GM18505 (cell line): ENCODE data around the gene HTRA3.

Experiments used
- ATAC-seq: cut with Tn5 transposase; IDR thresholded peaks from one replicate; pipeline ENCODE4 v1.9.1; 2021; ENCODE audit not compliant: unreplicated experiment
- POLR2A ChIP-seq: IDR thresholded peaks from 4 replicates; pipeline ENCODE4 v1.6.1; 2011; ENCODE audit warnings: borderline replicate concordance; ENCODE audit not compliant: insufficient read depth, insufficient read length; ENCODE audit errors: extremely low read depth

HTRA3 gene

GRCh38 chr4:8285976-8286718, 16.6 kb downstream of the HTRA3 start:
- ATAC-seq = no peak
- TF ChIP-seq POLR2A = no peak

DNA sequence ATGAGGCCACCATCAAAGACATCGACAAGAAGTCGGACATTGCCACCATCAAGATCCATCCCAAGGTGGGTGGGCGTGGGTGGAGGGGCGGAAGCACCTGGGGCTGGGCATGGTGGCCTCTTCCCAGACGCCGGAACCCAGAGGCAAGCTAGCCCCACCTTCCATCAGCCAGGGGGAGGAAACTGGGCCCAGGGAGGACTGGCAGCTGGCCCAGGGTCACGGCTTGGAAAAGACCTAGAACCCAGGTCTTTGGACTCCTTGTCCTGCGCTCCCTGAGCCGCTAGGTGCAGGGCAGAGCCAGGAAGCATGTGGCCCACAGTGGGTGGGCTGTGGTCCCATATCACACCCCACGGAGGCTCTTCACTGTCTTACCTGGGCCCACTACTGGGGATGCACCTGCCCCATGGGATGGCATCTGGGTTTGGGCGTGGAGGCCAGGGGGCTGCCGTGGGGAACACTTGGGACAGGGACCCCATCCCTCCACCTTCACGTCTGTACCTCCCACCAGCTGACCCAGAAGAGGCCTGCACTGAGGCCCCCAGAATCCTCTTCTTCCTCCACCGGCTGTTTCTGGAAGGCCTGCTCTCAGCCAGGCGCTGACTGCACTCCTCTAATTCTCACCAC, 17.3 kb downstream of the HTRA3 start:
- no peak for ATAC-seq
- no peak for TF ChIP-seq POLR2A

DNA sequence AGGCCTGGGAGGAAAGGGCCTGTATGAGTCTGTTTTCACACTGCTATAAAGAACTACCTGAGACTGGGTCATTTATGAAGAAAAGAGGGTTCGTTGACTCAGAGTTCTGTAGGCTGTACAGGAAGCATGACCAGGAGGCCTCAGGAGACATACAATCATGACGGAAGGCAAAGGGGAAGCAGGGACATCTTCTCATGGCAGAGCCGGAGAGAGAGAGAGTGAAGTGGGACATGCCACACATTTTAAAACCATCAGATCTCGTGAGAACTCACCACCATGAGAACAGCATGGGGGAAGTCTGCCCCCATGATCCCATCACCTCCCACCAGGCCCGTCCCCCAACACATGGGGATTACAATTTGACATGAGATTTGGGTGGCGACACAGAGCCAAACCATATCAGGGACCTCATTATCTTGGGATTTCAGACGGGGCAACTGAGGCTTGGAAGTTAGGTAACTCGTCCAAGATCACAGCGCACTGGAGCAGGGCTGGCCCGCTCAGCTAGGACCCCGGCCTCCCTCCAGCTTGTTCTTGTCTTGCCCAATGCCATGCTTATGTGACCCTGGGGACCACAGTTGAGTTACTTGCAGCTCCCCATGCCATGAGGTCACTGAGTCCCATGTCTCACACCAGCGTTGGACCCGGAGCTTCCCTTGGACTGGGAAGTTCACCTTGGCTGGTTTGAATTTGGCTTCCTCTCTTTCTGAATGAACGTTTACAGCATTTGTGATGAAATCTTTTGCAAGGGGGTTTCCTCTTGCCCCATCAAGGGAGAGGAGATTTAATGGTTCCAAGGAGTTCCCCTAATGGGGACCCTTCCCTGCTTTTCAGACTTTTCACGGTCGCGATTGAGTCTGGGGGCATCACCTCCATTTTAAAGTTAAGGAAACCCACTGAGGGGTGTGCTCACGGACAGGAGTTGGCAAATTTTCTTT, 18.1 kb downstream of the HTRA3 start:
- TF ChIP-seq POLR2A = no peak
- no peak for ATAC-seq

DNA sequence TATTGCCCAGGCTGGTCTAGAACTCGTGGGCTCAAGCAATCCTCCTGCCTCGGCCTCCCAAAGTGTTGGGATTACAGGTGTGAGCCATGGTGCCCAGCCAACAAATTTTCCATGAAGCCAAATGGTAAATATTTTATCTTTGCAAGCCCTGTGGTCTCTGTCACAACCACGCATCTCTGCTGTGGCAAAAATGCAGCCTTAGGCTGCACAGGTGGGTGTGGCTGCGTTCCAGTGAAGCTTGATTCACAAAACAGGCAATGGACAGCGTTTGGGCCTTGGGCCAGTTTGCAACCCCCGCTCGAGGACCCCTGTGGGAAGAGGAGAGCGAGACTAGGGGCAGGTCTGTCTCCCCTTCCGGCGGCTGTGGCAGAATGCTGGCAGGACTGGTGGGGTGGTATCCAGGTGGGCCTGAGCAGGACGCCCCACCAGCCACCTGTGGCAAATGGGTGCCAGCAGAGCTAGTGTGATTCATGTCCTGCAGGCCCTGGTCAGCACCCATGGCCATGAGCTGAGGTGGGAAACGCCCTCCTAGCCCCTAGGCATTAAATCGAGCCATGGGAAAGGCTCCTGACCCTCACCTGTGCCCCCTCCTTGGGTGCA, 19.7 kb downstream of the HTRA3 start:
- ATAC-seq = no peak
- TF ChIP-seq POLR2A = no peak

- TF ChIP-seq POLR2A = no peak
- ATAC-seq = no peak
These were observed 20.6 kb downstream of the HTRA3 start for GRCh38 chr4:8289956-8290700.

DNA sequence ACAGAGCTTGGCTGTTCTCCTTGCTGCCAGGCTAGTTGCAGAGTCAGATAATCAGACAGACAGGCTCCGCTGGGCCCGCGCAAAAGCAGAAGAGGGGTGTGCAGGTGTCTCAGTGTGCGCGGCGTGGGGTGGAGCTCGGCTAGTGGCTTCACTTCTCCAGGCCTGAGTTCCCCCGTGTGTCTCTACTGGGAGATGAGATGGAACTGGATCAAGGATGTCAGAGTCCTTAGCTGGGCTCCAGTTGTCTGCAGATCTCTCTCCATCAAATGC, 21.1 kb downstream of the HTRA3 start:
- TF ChIP-seq POLR2A = no peak
- no peak for ATAC-seq

GRCh38 chr4:8291036-8291682, 21.6 kb downstream of the HTRA3 start:
- no peak for ATAC-seq
- TF ChIP-seq POLR2A = no peak

DNA sequence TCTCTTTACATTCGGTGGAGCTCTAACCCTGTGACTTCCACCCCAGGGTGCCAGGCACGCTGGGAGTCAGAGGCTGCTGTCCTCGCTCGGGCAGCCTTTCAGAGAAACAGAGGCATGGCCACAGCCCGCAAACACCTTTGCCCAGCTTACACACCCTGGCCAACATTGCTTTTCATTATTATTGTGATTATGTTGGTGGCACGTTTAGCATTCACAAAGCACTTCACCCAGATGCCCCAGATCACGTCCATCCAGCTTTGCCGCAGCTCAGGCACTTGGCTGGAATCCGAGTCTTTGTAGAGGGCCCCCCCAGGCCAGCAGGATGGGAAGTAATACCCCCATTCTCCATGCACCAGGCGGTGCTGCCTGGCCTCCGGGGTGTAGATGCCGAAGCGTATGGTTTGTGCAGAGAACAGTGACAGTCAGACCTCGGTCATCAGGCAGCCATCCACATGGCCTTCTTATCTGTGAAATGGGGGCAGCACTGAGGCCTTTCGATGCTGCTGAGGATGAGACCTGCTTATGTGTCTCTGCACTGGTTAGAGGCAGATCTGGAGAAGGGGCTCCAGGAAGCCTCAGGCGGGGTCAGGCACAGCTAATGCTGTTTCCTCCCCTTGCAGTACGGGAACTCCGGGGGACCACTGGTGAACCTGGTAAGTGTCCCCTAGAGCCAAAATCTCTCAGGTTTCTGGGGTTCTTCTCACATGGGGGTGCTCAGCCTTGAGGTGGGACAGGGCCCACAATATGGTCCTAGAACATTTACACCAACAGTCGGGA, 22.3 kb downstream of the HTRA3 start:
- no peak for ATAC-seq
- TF ChIP-seq POLR2A = no peak

DNA sequence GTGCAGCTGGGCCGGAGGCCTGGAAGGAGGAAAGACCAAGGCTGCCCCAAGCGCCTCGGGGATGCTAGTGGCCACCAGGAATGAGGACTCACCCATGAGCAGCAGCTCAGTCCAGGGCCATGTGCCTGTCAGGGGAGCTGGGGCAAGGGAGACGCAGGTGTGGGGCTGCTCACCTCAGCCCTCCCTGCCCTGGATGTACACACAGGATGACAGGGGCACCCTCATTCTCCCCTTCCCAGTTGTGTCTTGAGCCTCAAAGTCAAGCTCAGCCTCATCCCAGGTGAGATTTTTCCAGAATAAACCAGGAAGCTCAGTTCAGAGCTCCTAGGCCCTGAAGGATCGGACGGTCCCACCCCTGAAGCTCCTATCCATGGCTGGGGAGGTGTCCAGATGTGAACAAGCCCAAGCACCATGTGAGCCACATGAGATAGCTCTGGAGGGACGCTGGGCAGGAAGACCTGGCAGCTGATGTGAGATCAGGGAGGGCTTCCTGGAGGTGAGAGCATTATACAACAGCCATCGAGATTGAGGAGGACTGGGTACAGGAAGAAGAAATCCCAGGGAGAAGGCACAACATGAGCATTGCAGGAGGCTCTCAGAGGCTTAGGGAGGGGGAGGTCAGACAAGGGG, 23.0 kb downstream of the HTRA3 start:
- TF ChIP-seq POLR2A = no peak

GRCh38 chr4:8293131-8293975, 23.8 kb downstream of the HTRA3 start:
- TF ChIP-seq POLR2A = no peak
- no peak for ATAC-seq

More for the DNA sequence above, 23.0 kb downstream of the HTRA3 start:
- ATAC-seq = no peak
